Coronary artery (tissue), 2 donors: ENCODE data around the gene LEAP2.

Experiments
- DNase-seq: peaks from one replicate; pipeline ENCODE4 v3.0.0-alpha.2; 2017; ENCODE audit warnings: low spot score
- H3K27ac ChIP-seq, 2 donors: fragments of 200-600 bp; sonication (generic); one replicate each; pipeline ENCODE4 v1.5.1; 2016 to 2019
- H3K4me3 ChIP-seq: fragments of 200-600 bp; sonication (generic); 2 replicates; pipeline ENCODE4 v1.5.1; 2016; ENCODE audit warnings: mild to moderate bottlenecking, moderate library complexity
- CTCF ChIP-seq: fragments of 200-600 bp; sonication (generic); IDR thresholded peaks from one replicate; pipeline ENCODE4 v1.5.1; 2019; ENCODE audit warnings: antibody characterized with exemption

LEAP2 gene

GRCh38 chr5:132856011-132856410, 17.5 kb upstream of the LEAP2 start:
- no peak overlapping the region for H3K27ac ChIP-seq
- no peak for TF ChIP-seq CTCF
- DNase-seq = no peak
- no peak overlapping the region for H3K4me3 ChIP-seq

- H3K4me3 ChIP-seq = no peak overlapping the region
- no peak for TF ChIP-seq CTCF
- no peak for DNase-seq
- H3K27ac ChIP-seq = no peak overlapping the region
These were observed 13.5 kb upstream of the LEAP2 start for GRCh38 chr5:132859889-132860437.

- H3K4me3 ChIP-seq = no peak overlapping the region
- H3K27ac ChIP-seq = no peak overlapping the region
- no peak for TF ChIP-seq CTCF
- no peak for DNase-seq
These were observed 12.7 kb upstream of the LEAP2 start for GRCh38 chr5:132860742-132861141.

GRCh38 chr5:132865668-132866341, 7.7 kb upstream of the LEAP2 start:
- TF ChIP-seq CTCF = no peak
- H3K27ac ChIP-seq = peak overlapping the region; percentile 81 to 95
- no peak for DNase-seq
- H3K4me3 ChIP-seq = peak overlapping the region; percentile 78

- peak within 1 kb of the TSS; percentile 78 for H3K4me3 ChIP-seq
- peak within 1 kb of the TSS; percentile 81 to 95 for H3K27ac ChIP-seq
- peak; percentile 98 for DNase-seq
- no peak for TF ChIP-seq CTCF
These were observed 7.0 kb upstream of the LEAP2 start, which contains the start of the genes GDF9 and UQCRQ for GRCh38 chr5:132866342-132867045. Gene GDF9 (minus strand): TSS chr5:132866469. CDS start chr5:132864533, 1,936 bp downstream. Gene UQCRQ (plus strand): TSS chr5:132866642. CDS start chr5:132866882, 240 bp downstream.

GRCh38 chr5:132867046-132867451, 6.4 kb upstream of the LEAP2 start:
- TF ChIP-seq CTCF = no peak
- H3K4me3 ChIP-seq = peak overlapping the region; percentile 78
- peak overlapping the region; percentile 81 to 95 for H3K27ac ChIP-seq
- no peak for DNase-seq
